SU-DHL-6 (cell line): ENCODE measurements around the gene RAD9B.
"Not testable (repeated sequence)": the region's sequence is repeated elsewhere in the genome, so short reads cannot be mapped to it uniquely, and the experiment has no call there.

ENCODE experiments used
- H2AFZ ChIP-seq: fragments of 200-600 bp; sonication (generic); 2 replicates; pipeline ENCODE4 v1.6.1; 2014; ENCODE audit warnings: low read depth, mild to moderate bottlenecking, moderate library complexity, mixed read lengths, antibody characterized with exemption, low read length; ENCODE audit not compliant: severe bottlenecking
- H3F3A ChIP-seq: fragments of 200-600 bp; shearing (Covaris generic); 2 replicates; pipeline ENCODE4 v1.6.0; 2016; ENCODE audit warnings: antibody characterized with exemption, mild to moderate bottlenecking; ENCODE audit not compliant: insufficient read depth
- H3K27ac ChIP-seq: fragments of 200-600 bp; sonication (generic); 2 replicates; pipeline ENCODE4 v1.5.1; 2016; ENCODE audit warnings: low read depth, mild to moderate bottlenecking, low read length, moderate library complexity, mixed read lengths
- H3K27me3 ChIP-seq: fragments of 200-600 bp; sonication (generic), shearing (Covaris generic); 2 replicates; pipeline ENCODE4 v1.6.0; 2014; ENCODE audit warnings: mild to moderate bottlenecking, low read length
- H3K36me3 ChIP-seq: fragments of 200-600 bp; sonication (generic); 2 replicates; pipeline ENCODE4 v1.6.1; 2014; ENCODE audit warnings: mild to moderate bottlenecking, low read length, mixed read lengths
- H3K4me2 ChIP-seq: fragments of 300-600, 200-600 bp; shearing (Covaris generic), sonication (generic); 2 replicates; pipeline ENCODE4 v1.6.0; 2014; ENCODE audit warnings: low read length, low read depth, mild to moderate bottlenecking; ENCODE audit not compliant: poor library complexity, severe bottlenecking
- H3K4me3 ChIP-seq: fragments of 200-600 bp; sonication (generic); 2 replicates; pipeline ENCODE4 v1.5.1; 2014; ENCODE audit warnings: antibody characterized with exemption, low read length, mild to moderate bottlenecking, mixed read lengths; ENCODE audit not compliant: insufficient read depth, poor library complexity, severe bottlenecking
- H3K79me2 ChIP-seq: fragments of 200-600 bp; sonication (generic); 2 replicates; pipeline ENCODE4 v1.6.1; 2014; ENCODE audit warnings: mild to moderate bottlenecking, low read length, moderate library complexity; ENCODE audit not compliant: insufficient read depth
- H3K9ac ChIP-seq: fragments of 200-600 bp; sonication (generic); 2 replicates; pipeline ENCODE4 v1.7.0; 2014; ENCODE audit warnings: mild to moderate bottlenecking, low read length
- H3K9me2 ChIP-seq: fragments of 200-600 bp; sonication (generic); replicated peaks from 2 replicates; pipeline ENCODE4 v1.6.1; 2014; ENCODE audit warnings: low read length; ENCODE audit not compliant: insufficient read depth
- H3K9me3 ChIP-seq: fragments of 200-600 bp; sonication (generic); 2 replicates; pipeline ENCODE4 v1.6.1; 2014; ENCODE audit warnings: low read length, mixed read lengths; ENCODE audit not compliant: insufficient read depth
- H4K20me1 ChIP-seq: fragments of 200-600 bp; sonication (generic); 2 replicates; pipeline ENCODE4 v1.6.1; 2014; ENCODE audit warnings: low read depth, mild to moderate bottlenecking, antibody characterized with exemption, low read length, moderate library complexity, mixed read lengths
- CTCF ChIP-seq: fragments of 200-600 bp; sonication (generic); IDR thresholded peaks from one replicate; pipeline ENCODE4 v1.5.1; 2017; ENCODE audit warnings: antibody characterized with exemption, mild to moderate bottlenecking, low read length, moderate library complexity; ENCODE audit not compliant: insufficient read depth, poor library complexity, severe bottlenecking
- EZH2phosphoT487 ChIP-seq: fragments of 200-600 bp; sonication (generic), shearing (Covaris generic); conservative IDR thresholded peaks from 2 replicates; pipeline ENCODE4 v1.6.1; 2018; ENCODE audit warnings: mild to moderate bottlenecking, antibody characterized with exemption, low read length, moderate library complexity, mixed read lengths

RAD9B gene

GRCh38 chr12:110543965-110544364, 41.8 kb downstream of the RAD9B start:
- Histone ChIP-seq H3K9ac (no peak overlapping the region), H3K9me2 (no peaks in the 10 kb centered on the region), H4K20me1 (no peaks in the 10 kb centered on the region), H3K9me3 (no peaks in the 10 kb centered on the region), H3K27ac (no peak overlapping the region), H3K27me3 (no peaks in the 10 kb centered on the region), H3K4me3 (no peak overlapping the region), H3K36me3 (0 out of 2 replicates have a peak, but pooled peaks cover 10% of the 10 kb centered on the region), H3K79me2 (peaks cover 32% of the 10 kb centered on the region), H3K4me2 (no peak overlapping the region), H2AFZ (no peak overlapping the region), H3F3A (no peaks in the 10 kb centered on the region)
- TF ChIP-seq EZH2phosphoT487 (no peak), CTCF (no peak)

DNA sequence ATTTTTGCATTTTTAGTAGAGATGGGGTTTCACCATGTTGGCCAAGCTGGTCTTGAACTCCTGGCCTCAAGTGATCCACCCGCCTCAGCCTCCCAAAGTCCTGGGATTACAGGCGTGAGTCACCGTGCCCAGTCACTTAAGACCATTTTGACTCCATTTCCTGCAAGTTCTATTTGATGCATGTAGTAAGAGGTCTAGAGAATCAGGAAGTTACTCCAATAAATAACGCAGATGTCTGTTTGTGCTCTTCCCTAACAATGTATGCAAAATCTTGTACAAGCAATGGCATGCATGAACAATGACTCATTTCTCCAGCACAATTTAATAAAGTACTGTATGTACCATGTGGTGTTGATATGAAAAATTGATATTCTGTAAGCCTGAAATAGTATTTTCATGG, 43.1 kb downstream of the RAD9B start:
- not testable (repeated sequence) for H3K9ac ChIP-seq, H3K9me3 ChIP-seq, H3K4me3 ChIP-seq, H3F3A ChIP-seq, H3K27me3 ChIP-seq, H3K36me3 ChIP-seq, H3K4me2 ChIP-seq, H3K9me2 ChIP-seq, H4K20me1 ChIP-seq, H3K27ac ChIP-seq, H2AFZ ChIP-seq
- peaks cover 40% of the 10 kb centered on the region for H3K79me2 ChIP-seq

- Histone ChIP-seq H3K9me3 (no peaks in the 10 kb centered on the region), H3K9ac (no peak overlapping the region), H2AFZ (no peak overlapping the region), H3K4me2 (no peak overlapping the region), H3K27ac (no peak overlapping the region), H3K27me3 (no peaks in the 10 kb centered on the region), H3K9me2 (no peaks in the 10 kb centered on the region), H3K4me3 (no peak overlapping the region), H4K20me1 (no peaks in the 10 kb centered on the region), H3K36me3 (0 out of 2 replicates have a peak, but pooled peaks cover 10% of the 10 kb centered on the region), H3F3A (no peaks in the 10 kb centered on the region), H3K79me2 (peaks cover 45% of the 10 kb centered on the region)
- TF ChIP-seq EZH2phosphoT487 (no peak), CTCF (no peak)
Observed at GRCh38 chr12:110545812-110546211, 43.7 kb downstream of the RAD9B start.

- Histone ChIP-seq H3K9ac (no peak overlapping the region), H3K27me3 (no peaks in the 10 kb centered on the region), H3K9me3 (no peaks in the 10 kb centered on the region), H3K4me2 (no peak overlapping the region), H4K20me1 (no peaks in the 10 kb centered on the region), H3K9me2 (no peaks in the 10 kb centered on the region), H3F3A (no peaks in the 10 kb centered on the region), H3K36me3 (0 out of 2 replicates have a peak, but pooled peaks cover 14% of the 10 kb centered on the region), H3K4me3 (no peak overlapping the region), H3K27ac (no peak overlapping the region), H3K79me2 (peaks cover 51% of the 10 kb centered on the region), H2AFZ (no peak overlapping the region)
- TF ChIP-seq EZH2phosphoT487 (no peak), CTCF (no peak)
Observed at GRCh38 chr12:110546339-110546738, 44.2 kb downstream of the RAD9B start.
